Lung (tissue), 12 donors: ENCODE measurements around the gene EEF1AKMT2. TPM values are rescaled to one million over a fixed set of nuclear protein-coding genes. Genes with fewer than 3 reads are reported as not detected.

Experiments
- ATAC-seq: fragments of 200-7000 bp; cut with Tn5 transposase; one replicate; pipeline ENCODE4 v1.9.1; 2020; ENCODE audit warnings: moderate number of reproducible peaks; ENCODE audit not compliant: insufficient read depth, low FRiP score
- DNase-seq, 3 donors: peaks; one replicate each; pipeline ENCODE4 v3.0.0-alpha.2; 2013 to 2017
- H3K27ac ChIP-seq, 2 donors: one replicate each; pipeline ENCODE4 v1.5.1; 2013; ENCODE audit warnings: mild to moderate bottlenecking in 2 of 2, moderate library complexity in 2 of 2, control low read depth in 1 of 2, inconsistent platforms in 1 of 2, low read depth in 1 of 2, low read length in 1 of 2
- H3K27me3 ChIP-seq, 3 donors: one replicate each; pipeline ENCODE4 v1.5.1; 2013; ENCODE audit warnings: low read length in 2 of 3; ENCODE audit not compliant: control insufficient read depth in 3 of 3, insufficient read depth in 3 of 3
- H3K36me3 ChIP-seq, 4 donors: one replicate each; pipeline ENCODE4 v1.5.1; 2013; ENCODE audit warnings: low read length in 4 of 4, mild to moderate bottlenecking in 1 of 4, moderate library complexity in 1 of 4; ENCODE audit not compliant: control insufficient read depth in 4 of 4, insufficient read depth in 4 of 4
- H3K4me1 ChIP-seq, 5 donors: one replicate each; pipeline ENCODE4 v1.5.1; 2013; ENCODE audit warnings: low read length in 5 of 5, mild to moderate bottlenecking in 2 of 5, moderate library complexity in 1 of 5; ENCODE audit not compliant: control insufficient read depth in 5 of 5, insufficient read depth in 5 of 5
- H3K4me3 ChIP-seq: one replicate; pipeline ENCODE4 v1.5.1; 2013; ENCODE audit warnings: mild to moderate bottlenecking, control low read depth, moderate library complexity
- H3K9ac ChIP-seq, 2 donors: one replicate each; pipeline ENCODE4 v1.5.1; 2013; ENCODE audit warnings: low read length in 2 of 2, control low read depth in 1 of 2; ENCODE audit not compliant: insufficient read depth in 1 of 2
- H3K9me3 ChIP-seq, 4 donors: one replicate each; pipeline ENCODE4 v1.5.1; 2013; ENCODE audit warnings: low read length in 3 of 4, mild to moderate bottlenecking in 1 of 4, moderate library complexity in 1 of 4; ENCODE audit not compliant: control insufficient read depth in 4 of 4, insufficient read depth in 3 of 4
- WGBS, 2 donors: extraction: QIAGEN DNeasy Blood & Tissue Kit; methylation state at CpG; one replicate each; pipeline ENCODE4 v1.1.7; 2013; 5-methylcytosine and 5-hydroxymethylcytosine counted together
- polyA plus RNA-seq, 2 donors: library from polyadenylated mRNA; stranded (reverse); fragments of 200-250 nt; gene quantifications; one replicate each; pipeline ENCODE4 v1.2.1, GENCODE V29; 2013
- total RNA-seq, 2 donors: library from RNA; depleted of rRNA in 1 of 2; stranded (reverse); fragments of >200 nt in 1 of 2; gene quantifications; one replicate each; pipeline ENCODE4 v1.2.1, GENCODE V29; 2014 to 2021
- TF ChIP-seq, protein P1 (sequence below): IDR thresholded peaks from 2 replicates; pipeline ENCODE4 v1.5.1; 2012; ENCODE audit warnings: mild to moderate bottlenecking; ENCODE audit errors: control extremely low read depth, extremely low read depth
- donor health status: control.
- donor health status: control.
- donor health status: Bipolar disorder and iron deficiency.
- donor health status: healthy.
- donor health status: DM: yes; HTN: yes; CAD: no.

The EEF1AKMT2 gene
- total and polyA plus RNA-seq, 4 donors: 9.0 to 37.9 (median 16.0) TPM

GRCh38 chr10:124738441-124738840 lies 53.2 kb downstream of the EEF1AKMT2 start:
- Histone ChIP-seq H3K27ac (peak overlapping the region in 1 of 2 donors; percentile 51), H3K27me3 (no peaks in the 10 kb centered on the region), H3K4me1 (peaks cover 31 to 84% (median 47%) of the 10 kb centered on the region in 5 donors), H3K4me3 (no peak overlapping the region), H3K9ac (no peak overlapping the region), H3K9me3 (no peaks in the 10 kb centered on the region), H3K36me3 (peaks cover 0 to 4% (median under 1%) of the 10 kb centered on the region in 4 donors)
- DNase-seq (no peak), ATAC-seq (no peak)
- WGBS, 2 donors: 56 to 72% methylated on average over 6 of the region's 6 CpGs
- TF ChIP-seq, protein P1, sequence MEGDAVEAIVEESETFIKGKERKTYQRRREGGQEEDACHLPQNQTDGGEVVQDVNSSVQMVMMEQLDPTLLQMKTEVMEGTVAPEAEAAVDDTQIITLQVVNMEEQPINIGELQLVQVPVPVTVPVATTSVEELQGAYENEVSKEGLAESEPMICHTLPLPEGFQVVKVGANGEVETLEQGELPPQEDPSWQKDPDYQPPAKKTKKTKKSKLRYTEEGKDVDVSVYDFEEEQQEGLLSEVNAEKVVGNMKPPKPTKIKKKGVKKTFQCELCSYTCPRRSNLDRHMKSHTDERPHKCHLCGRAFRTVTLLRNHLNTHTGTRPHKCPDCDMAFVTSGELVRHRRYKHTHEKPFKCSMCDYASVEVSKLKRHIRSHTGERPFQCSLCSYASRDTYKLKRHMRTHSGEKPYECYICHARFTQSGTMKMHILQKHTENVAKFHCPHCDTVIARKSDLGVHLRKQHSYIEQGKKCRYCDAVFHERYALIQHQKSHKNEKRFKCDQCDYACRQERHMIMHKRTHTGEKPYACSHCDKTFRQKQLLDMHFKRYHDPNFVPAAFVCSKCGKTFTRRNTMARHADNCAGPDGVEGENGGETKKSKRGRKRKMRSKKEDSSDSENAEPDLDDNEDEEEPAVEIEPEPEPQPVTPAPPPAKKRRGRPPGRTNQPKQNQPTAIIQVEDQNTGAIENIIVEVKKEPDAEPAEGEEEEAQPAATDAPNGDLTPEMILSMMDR: no peak

- DNase-seq: no peak
- H3K36me3 ChIP-seq: peaks cover 0 to 4% (median under 1%) of the 10 kb centered on the region in 4 donors
- H3K4me1 ChIP-seq: peaks cover 31 to 90% (median 54%) of the 10 kb centered on the region in 5 donors
- H3K27ac ChIP-seq: peak overlapping the region in 1 of 2 donors; percentile 59
- no peak overlapping the region for H3K9ac ChIP-seq
- no peaks in the 10 kb centered on the region for H3K9me3 ChIP-seq
- H3K27me3 ChIP-seq: no peaks in the 10 kb centered on the region
- ATAC-seq: no peak
- no peak overlapping the region for H3K4me3 ChIP-seq
- TF ChIP-seq, protein P1: no peak
- WGBS, 2 donors: 70 to 78% methylated on average over 2 of the region's 2 CpGs
Observed at GRCh38 chr10:124737708-124738107, 54.0 kb downstream of the EEF1AKMT2 start.

DNA sequence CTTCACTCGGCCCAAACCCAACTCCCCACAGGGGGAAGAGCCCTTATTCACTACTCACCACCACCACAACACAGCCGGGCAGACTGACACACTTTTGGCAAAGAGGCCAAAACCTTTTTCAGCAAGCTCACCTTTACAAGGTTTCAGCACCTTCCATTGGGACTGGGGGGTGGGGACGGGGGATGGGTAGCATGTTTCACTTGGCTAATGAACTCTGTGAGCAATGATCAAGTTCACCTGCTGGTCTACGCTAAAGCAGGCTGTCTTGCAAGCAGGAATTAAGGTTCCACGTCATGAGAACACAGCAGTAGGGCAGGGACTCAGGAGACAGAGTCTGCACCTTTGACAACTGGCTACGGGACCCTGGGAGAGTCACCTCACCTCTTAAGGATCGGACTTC lies 54.5 kb downstream of the EEF1AKMT2 start:
- H3K9me3 ChIP-seq: no peaks in the 10 kb centered on the region
- TF ChIP-seq, protein P1: no peak
- ATAC-seq (no peak), DNase-seq (no peak)
- no peak overlapping the region for H3K4me3 ChIP-seq
- no peaks in the 10 kb centered on the region for H3K27me3 ChIP-seq
- H3K27ac ChIP-seq: peak overlapping the region; percentile 60 to 65
- no peak overlapping the region for H3K9ac ChIP-seq
- H3K36me3 ChIP-seq: peaks cover 0 to 4% (median under 1%) of the 10 kb centered on the region in 4 donors
- 72 to 81% methylated on average over 7 of the region's 7 CpGs for WGBS, 2 donors
- peaks cover 31 to 85% (median 55%) of the 10 kb centered on the region in 5 donors for H3K4me1 ChIP-seq
